K562 (cell line): ENCODE results near the gene CHCHD6. TPM values are rescaled to one million over a fixed set of nuclear protein-coding genes. Genes with fewer than 3 reads are reported as not detected.

Experiments
- ATAC-seq: fragments of 200-7000 bp; cut with Tn5 transposase; 3 replicates; pipeline ENCODE4 v1.9.1; 2020; ENCODE audit warnings: moderate library complexity
- BruUV-seq: library from RNA; stranded (reverse); fragments of 400-500 nt; replicated peaks from 2 replicates; lab custom pipeline; 2021; lab: Mats Ljungman, UMichigan
- CTCF ChIA-PET: fragments of 300-600 bp; formaldehyde crosslinking; extraction: SDS; loops from one replicate; lab custom pipeline; 2021; ENCODE audit warnings: low intra/inter-chr PET ratio; lab: Yijun Ruan, JAX
- POLR2A ChIA-PET: fragments of 300-600, 350-650 bp; sonication (Branson Sonifier 250); formaldehyde crosslinking; extraction: SDS; loops from one replicate; lab custom pipeline; 2021; ENCODE audit warnings: antibody characterized with exemption, inconsistent platforms; lab: Yijun Ruan, JAX
- DNase-seq, 4 experiments: peaks; one replicate each; pipeline versions ENCODE4 v3.0.0 to v3.0.0-alpha.2; 2011 to 2018; ENCODE audit warnings: low spot score in 3 of 4, mixed read lengths in 3 of 4; ENCODE audit errors: extremely low read depth in 1 of 4
- FAIRE-seq: peaks from 2 replicates; lab custom pipeline; 2011; peaks lifted over from hg19 to GRCh38; lab: Jason Lieb, UNC
- H2AFZ ChIP-seq: 2 replicates; pipeline ENCODE4 v1.6.0; 2011; ENCODE audit warnings: low read depth, low read length, control low read depth, inconsistent platforms
- H3K27ac ChIP-seq: fragments of 200-600 bp; 3 replicates; pipeline ENCODE4 v1.8.0; 2011; ENCODE audit warnings: low read depth, mild to moderate bottlenecking, control low read depth, inconsistent platforms, low read length, moderate library complexity, mixed read lengths; ENCODE audit errors: extremely low read depth
- H3K27me3 ChIP-seq, 2 experiments: fragments of 300-600 bp in 1 of 2; 2 replicates in 1 of 2; 3 replicates in 1 of 2; pipeline versions ENCODE4 v1.6.0 to v1.8.0; 2011; ENCODE audit warnings: inconsistent platforms in 2 of 2, low read length in 2 of 2, mild to moderate bottlenecking in 1 of 2, mixed read lengths in 1 of 2, moderate library complexity in 1 of 2; ENCODE audit not compliant: control insufficient read depth in 2 of 2, insufficient read depth in 2 of 2
- H3K36me3 ChIP-seq: fragments of 300-600 bp; 3 replicates; pipeline ENCODE4 v1.8.0; 2011; ENCODE audit warnings: mild to moderate bottlenecking, low read length, inconsistent platforms; ENCODE audit not compliant: control insufficient read depth, insufficient read depth
- H3K4me1 ChIP-seq, 2 experiments: fragments of 200-600 bp in 1 of 2; replicated peaks in 1 of 2; 2 replicates in 1 of 2; 3 replicates in 1 of 2; pipeline versions ENCODE4 v1.5.1 to v1.8.0; 2011; ENCODE audit warnings: inconsistent platforms in 2 of 2, low read length in 2 of 2, mild to moderate bottlenecking in 1 of 2, mixed read lengths in 1 of 2, moderate library complexity in 1 of 2; ENCODE audit not compliant: control insufficient read depth in 2 of 2, insufficient read depth in 2 of 2
- H3K4me2 ChIP-seq: 2 replicates; pipeline ENCODE4 v1.6.1; 2011; ENCODE audit warnings: low read length, control low read depth, inconsistent platforms, mixed read lengths; ENCODE audit not compliant: insufficient read depth
- H3K4me3 ChIP-seq: fragments of 200-600 bp; sonication (generic), shearing (Covaris generic); 2 replicates; pipeline ENCODE4 v1.5.1; 2016; ENCODE audit warnings: control low read depth, inconsistent platforms
- H3K79me2 ChIP-seq: fragments of 200-600 bp; 3 replicates; pipeline ENCODE4 v1.8.0; 2011; ENCODE audit warnings: low read length, inconsistent platforms; ENCODE audit not compliant: control insufficient read depth, insufficient read depth
- H3K9ac ChIP-seq, 2 experiments: 2 replicates each; pipeline versions ENCODE4 v1.6.0 to v1.6.1; 2011; ENCODE audit warnings: low read depth in 2 of 2, low read length in 2 of 2, control low read depth in 1 of 2, inconsistent platforms in 1 of 2, mild to moderate bottlenecking in 1 of 2, mixed read lengths in 1 of 2; ENCODE audit not compliant: insufficient read depth in 1 of 2
- H3K9me1 ChIP-seq: one replicate; pipeline ENCODE4 v1.6.0; 2011; ENCODE audit warnings: inconsistent platforms, mild to moderate bottlenecking, low read length, moderate library complexity; ENCODE audit not compliant: control insufficient read depth, insufficient read depth
- H3K9me3 ChIP-seq: replicated peaks from 2 replicates; pipeline ENCODE4 v1.5.1; 2011; ENCODE audit warnings: low read depth, low read length, inconsistent platforms; ENCODE audit not compliant: control insufficient read depth, insufficient read depth
- H4K20me1 ChIP-seq: replicated peaks from 2 replicates; pipeline ENCODE4 v1.6.1; 2011; ENCODE audit warnings: low read length, inconsistent platforms, mixed read lengths; ENCODE audit not compliant: control insufficient read depth, insufficient read depth
- SMARCE1 ChIP-seq: fragments of 450-650 bp; IDR thresholded peaks from 2 replicates; pipeline ENCODE4 v1.7.1; 2016; ENCODE audit warnings: mild to moderate bottlenecking
- TEAD1 ChIP-seq, 2 experiments: fragments of 450-650 bp in 1 of 2; sonication (generic) in 1 of 2; formaldehyde crosslinking; IDR thresholded peaks; 2 replicates each; pipeline versions ENCODE4 v1.4.0 to v1.8.0; 2020 to 2022; ENCODE audit warnings: mild to moderate bottlenecking in 2 of 2, missing genetic modification reagents in 1 of 2
- ZNF384 ChIP-seq: IDR thresholded peaks from 2 replicates; pipeline ENCODE4 v1.6.1; 2012; ENCODE audit warnings: low read depth, low read length, improper control_type of control experiment
- WGBS: fragments of 100-300 bp; shearing (Covaris generic); methylation state at CpG from one replicate; pipeline ENCODE4 v1.1.6; 2016; ENCODE audit warnings: low coverage, mixed read lengths; ENCODE audit not compliant: insufficient coverage; ENCODE audit errors: missing lambda C conversion rate; 5-methylcytosine and 5-hydroxymethylcytosine counted together
- in situ Hi-C: fragments of 300-500 bp; cut with MboI; formaldehyde crosslinking; loops from 4 replicates; pipeline ENCODE4 v1.15.0; 2018; ENCODE audit warnings: inconsistent platforms, mixed read lengths
- intact Hi-C: fragments of 100-400 bp; cut with micrococcal nuclease; formaldehyde crosslinking; loops from 2 replicates; pipeline ENCODE4 v1.14.2; 2022
- polyA plus RNA-seq, 8 experiments: library from polyadenylated mRNA; depleted of rRNA in 4 of 8; stranded (reverse) in 5 of 8; unstranded in 3 of 8; fragments of >200 nt; fragmentation: Nextera tagmentation in 2 of 8; fragmentation: Illumina TruSeq in 1 of 8; extraction: Ambion mirVana in 2 of 8; extraction: Trizol in 1 of 8; gene quantifications; 2 replicates each; pipeline versions ENCODE4 v1.2.1 to v1.2.3, GENCODE V29; 2011 to 2014; ENCODE audit warnings: inconsistent platforms in 1 of 8, missing spikeins in 1 of 8
- total RNA-seq, 7 experiments: library from RNA; depleted of rRNA in 6 of 7; stranded (reverse); fragments of >200 nt in 6 of 7; fragmentation: Illumina TruSeq in 2 of 7; extraction: Trizol in 2 of 7; gene quantifications; 2 replicates each; pipeline versions ENCODE4 v1.2.1 to v1.2.3, GENCODE V29; 2011 to 2021; ENCODE audit warnings: low replicate concordance in 1 of 7
- TF ChIP-seq, protein P1 (sequence below): fragments of 450-650 bp; IDR thresholded peaks from 2 replicates; pipeline ENCODE4 v1.6.1; 2016; ENCODE audit warnings: mild to moderate bottlenecking, moderate library complexity

The CHCHD6 gene
- total and polyA plus RNA-seq, 9 of the 15 experiments (the other 6 are each of a cell fraction or from before 2014, with no cell fraction given): 4.6 to 18.6 (median 10.9) TPM

DNA sequence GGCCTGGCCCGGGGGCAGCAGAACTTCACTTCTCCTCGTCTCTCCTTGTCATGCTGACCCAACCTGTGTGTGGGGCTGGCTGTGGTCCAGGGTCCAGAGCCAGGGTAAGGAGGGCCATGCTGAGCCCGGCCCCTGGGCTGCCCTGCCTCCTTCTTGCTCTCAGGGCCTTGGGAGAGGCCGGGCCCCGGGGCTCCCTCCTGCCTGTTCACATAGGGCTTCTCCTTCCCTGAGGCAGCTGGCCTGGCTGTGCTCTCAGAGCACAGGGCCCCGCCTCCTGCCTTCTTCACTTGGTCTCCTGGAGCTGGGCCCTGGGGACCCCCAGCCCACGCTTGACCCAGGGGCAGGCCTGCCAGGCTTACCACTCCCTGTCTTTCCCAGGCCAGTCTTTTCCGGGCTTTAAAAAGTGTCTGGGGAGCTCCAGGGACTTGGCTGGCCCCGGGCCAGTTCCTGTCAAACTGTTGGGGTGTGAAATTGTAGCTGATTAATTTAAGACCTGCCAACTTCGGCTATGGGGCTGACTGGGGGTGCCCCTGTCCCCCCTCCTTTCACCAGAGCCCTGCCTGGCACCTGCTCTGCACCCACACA is 290.7 kb downstream of the CHCHD6 start:
- Histone ChIP-seq H3K9ac (no peak overlapping the region; a peak in 1 of 4 replicates), H3K27ac (no peak overlapping the region), H3K79me2 (peaks cover 78% of the 10 kb centered on the region), H3K27me3 (no peaks in the 10 kb centered on the region), H3K4me1 (peaks cover 0 to 32% of the 10 kb centered on the region in 2 experiments; a peak in 1 of 5 replicates), H4K20me1 (peaks cover 34% of the 10 kb centered on the region; the same call in 1 of the 2 replicates), H3K9me1 (peaks cover 3% of the 10 kb centered on the region), H3K4me2 (no peak overlapping the region), H2AFZ (no peak overlapping the region), H3K36me3 (peaks cover 45% of the 10 kb centered on the region; the same call in 2 of the 3 replicates), H3K9me3 (no peaks in the 10 kb centered on the region), H3K4me3 (no peak overlapping the region)
- no TSS peak for BruUV-seq
- DNase-seq (no peak), ATAC-seq (no peak), FAIRE-seq (no peak)
- TF ChIP-seq SMARCE1: no peak
- no peak for TF ChIP-seq ZNF384
- TF ChIP-seq TEAD1 (CRISPR knock-in tag; IDR thresholded peaks at IDR 0.05): no peak
- TF ChIP-seq, protein P1, sequence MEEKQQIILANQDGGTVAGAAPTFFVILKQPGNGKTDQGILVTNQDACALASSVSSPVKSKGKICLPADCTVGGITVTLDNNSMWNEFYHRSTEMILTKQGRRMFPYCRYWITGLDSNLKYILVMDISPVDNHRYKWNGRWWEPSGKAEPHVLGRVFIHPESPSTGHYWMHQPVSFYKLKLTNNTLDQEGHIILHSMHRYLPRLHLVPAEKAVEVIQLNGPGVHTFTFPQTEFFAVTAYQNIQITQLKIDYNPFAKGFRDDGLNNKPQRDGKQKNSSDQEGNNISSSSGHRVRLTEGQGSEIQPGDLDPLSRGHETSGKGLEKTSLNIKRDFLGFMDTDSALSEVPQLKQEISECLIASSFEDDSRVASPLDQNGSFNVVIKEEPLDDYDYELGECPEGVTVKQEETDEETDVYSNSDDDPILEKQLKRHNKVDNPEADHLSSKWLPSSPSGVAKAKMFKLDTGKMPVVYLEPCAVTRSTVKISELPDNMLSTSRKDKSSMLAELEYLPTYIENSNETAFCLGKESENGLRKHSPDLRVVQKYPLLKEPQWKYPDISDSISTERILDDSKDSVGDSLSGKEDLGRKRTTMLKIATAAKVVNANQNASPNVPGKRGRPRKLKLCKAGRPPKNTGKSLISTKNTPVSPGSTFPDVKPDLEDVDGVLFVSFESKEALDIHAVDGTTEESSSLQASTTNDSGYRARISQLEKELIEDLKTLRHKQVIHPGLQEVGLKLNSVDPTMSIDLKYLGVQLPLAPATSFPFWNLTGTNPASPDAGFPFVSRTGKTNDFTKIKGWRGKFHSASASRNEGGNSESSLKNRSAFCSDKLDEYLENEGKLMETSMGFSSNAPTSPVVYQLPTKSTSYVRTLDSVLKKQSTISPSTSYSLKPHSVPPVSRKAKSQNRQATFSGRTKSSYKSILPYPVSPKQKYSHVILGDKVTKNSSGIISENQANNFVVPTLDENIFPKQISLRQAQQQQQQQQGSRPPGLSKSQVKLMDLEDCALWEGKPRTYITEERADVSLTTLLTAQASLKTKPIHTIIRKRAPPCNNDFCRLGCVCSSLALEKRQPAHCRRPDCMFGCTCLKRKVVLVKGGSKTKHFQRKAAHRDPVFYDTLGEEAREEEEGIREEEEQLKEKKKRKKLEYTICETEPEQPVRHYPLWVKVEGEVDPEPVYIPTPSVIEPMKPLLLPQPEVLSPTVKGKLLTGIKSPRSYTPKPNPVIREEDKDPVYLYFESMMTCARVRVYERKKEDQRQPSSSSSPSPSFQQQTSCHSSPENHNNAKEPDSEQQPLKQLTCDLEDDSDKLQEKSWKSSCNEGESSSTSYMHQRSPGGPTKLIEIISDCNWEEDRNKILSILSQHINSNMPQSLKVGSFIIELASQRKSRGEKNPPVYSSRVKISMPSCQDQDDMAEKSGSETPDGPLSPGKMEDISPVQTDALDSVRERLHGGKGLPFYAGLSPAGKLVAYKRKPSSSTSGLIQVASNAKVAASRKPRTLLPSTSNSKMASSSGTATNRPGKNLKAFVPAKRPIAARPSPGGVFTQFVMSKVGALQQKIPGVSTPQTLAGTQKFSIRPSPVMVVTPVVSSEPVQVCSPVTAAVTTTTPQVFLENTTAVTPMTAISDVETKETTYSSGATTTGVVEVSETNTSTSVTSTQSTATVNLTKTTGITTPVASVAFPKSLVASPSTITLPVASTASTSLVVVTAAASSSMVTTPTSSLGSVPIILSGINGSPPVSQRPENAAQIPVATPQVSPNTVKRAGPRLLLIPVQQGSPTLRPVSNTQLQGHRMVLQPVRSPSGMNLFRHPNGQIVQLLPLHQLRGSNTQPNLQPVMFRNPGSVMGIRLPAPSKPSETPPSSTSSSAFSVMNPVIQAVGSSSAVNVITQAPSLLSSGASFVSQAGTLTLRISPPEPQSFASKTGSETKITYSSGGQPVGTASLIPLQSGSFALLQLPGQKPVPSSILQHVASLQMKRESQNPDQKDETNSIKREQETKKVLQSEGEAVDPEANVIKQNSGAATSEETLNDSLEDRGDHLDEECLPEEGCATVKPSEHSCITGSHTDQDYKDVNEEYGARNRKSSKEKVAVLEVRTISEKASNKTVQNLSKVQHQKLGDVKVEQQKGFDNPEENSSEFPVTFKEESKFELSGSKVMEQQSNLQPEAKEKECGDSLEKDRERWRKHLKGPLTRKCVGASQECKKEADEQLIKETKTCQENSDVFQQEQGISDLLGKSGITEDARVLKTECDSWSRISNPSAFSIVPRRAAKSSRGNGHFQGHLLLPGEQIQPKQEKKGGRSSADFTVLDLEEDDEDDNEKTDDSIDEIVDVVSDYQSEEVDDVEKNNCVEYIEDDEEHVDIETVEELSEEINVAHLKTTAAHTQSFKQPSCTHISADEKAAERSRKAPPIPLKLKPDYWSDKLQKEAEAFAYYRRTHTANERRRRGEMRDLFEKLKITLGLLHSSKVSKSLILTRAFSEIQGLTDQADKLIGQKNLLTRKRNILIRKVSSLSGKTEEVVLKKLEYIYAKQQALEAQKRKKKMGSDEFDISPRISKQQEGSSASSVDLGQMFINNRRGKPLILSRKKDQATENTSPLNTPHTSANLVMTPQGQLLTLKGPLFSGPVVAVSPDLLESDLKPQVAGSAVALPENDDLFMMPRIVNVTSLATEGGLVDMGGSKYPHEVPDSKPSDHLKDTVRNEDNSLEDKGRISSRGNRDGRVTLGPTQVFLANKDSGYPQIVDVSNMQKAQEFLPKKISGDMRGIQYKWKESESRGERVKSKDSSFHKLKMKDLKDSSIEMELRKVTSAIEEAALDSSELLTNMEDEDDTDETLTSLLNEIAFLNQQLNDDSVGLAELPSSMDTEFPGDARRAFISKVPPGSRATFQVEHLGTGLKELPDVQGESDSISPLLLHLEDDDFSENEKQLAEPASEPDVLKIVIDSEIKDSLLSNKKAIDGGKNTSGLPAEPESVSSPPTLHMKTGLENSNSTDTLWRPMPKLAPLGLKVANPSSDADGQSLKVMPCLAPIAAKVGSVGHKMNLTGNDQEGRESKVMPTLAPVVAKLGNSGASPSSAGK: no peak
- intact Hi-C loops (no loop called here), in situ Hi-C loops (no loop called here)
- WGBS: 89% methylated on average over 5 of the region's 10 CpGs
- CTCF ChIA-PET: no interaction called here
- POLR2A ChIA-PET: interaction anchor here (0.8 to 1.0 kb wide), 2 partner anchors 9 to 16 kb away, joined by 3 to 4 read pairs; no protein-coding TSS in a partner anchor
